Epithelial cell of proximal tubule (primary cell): ENCODE data around the gene ASB6. TPM values are rescaled to one million over a fixed set of nuclear protein-coding genes. Genes with fewer than 3 reads are reported as not detected.
"Not testable (repeated sequence)": the region's sequence is repeated elsewhere in the genome, so short reads cannot be mapped to it uniquely, and the experiment has no call there.

ENCODE experiments used
- DNase-seq: peaks from one replicate; pipeline ENCODE4 v3.0.0-alpha.2; 2011; ENCODE audit warnings: low read depth
- H3K4me3 ChIP-seq: 2 replicates; pipeline ENCODE4 v1.5.1; 2011; ENCODE audit warnings: low read depth, mild to moderate bottlenecking, low read length
- CTCF ChIP-seq: conservative IDR thresholded peaks from 2 replicates; pipeline ENCODE4 v1.5.1; 2012; ENCODE audit warnings: low read depth, mild to moderate bottlenecking, low read length
- total RNA-seq: library from RNA; depleted of rRNA; stranded (reverse); fragments of >200 nt; gene quantifications from 2 replicates; pipeline ENCODE4 v1.2.3, GENCODE V29; 2015

ASB6 gene
- total RNA-seq, 1 donor from 2014 or later = 22.3 TPM

- no peak overlapping the region for H3K4me3 ChIP-seq
- no peak for TF ChIP-seq CTCF
- DNase-seq = no peak
These were observed 46.6 kb downstream of the ASB6 start for GRCh38 chr9:129595311-129595741.

- H3K4me3 ChIP-seq = no peak overlapping the region
- DNase-seq = no peak
- TF ChIP-seq CTCF = no peak
These were observed 47.3 kb downstream of the ASB6 start for GRCh38 chr9:129594632-129595031.

- H3K4me3 ChIP-seq, DNase-seq: not testable (repeated sequence)
These were observed 49.2 kb downstream of the ASB6 start for GRCh38 chr9:129592790-129593189.

- no peak for TF ChIP-seq CTCF
- no peak for DNase-seq
- H3K4me3 ChIP-seq = no peak overlapping the region
These were observed 50.0 kb downstream of the ASB6 start for GRCh38 chr9:129591916-129592315.

GRCh38 chr9:129590466-129590865 is 51.5 kb downstream of the ASB6 start:
- TF ChIP-seq CTCF = no peak
- no peak for DNase-seq
- no peak overlapping the region for H3K4me3 ChIP-seq

GRCh38 chr9:129587487-129588262 is 54.3 kb downstream of the ASB6 start:
- no peak for DNase-seq
- no peak for TF ChIP-seq CTCF
- no peak overlapping the region for H3K4me3 ChIP-seq

GRCh38 chr9:129586685-129587084 is 55.3 kb downstream of the ASB6 start:
- TF ChIP-seq CTCF = no peak
- DNase-seq = no peak
- no peak overlapping the region for H3K4me3 ChIP-seq
